PC-9 (cell line): ENCODE results near the gene PTPN14. TPM values are rescaled to one million over a fixed set of nuclear protein-coding genes. Genes with fewer than 3 reads are reported as not detected.

ENCODE experiments used
- BruUV-seq: library from RNA; stranded (reverse); fragments of 400-500 nt; replicated peaks from 2 replicates; lab custom pipeline; 2021; lab: Mats Ljungman, UMichigan
- CTCF ChIA-PET: fragments of 300-600 bp; sonication (Branson Sonifier 250); formaldehyde crosslinking; loops from one replicate; lab custom pipeline; 2022; ENCODE audit warnings: antibody characterized with exemption; lab: Charles Lee
- POLR2A ChIA-PET: fragments of 300-600 bp; sonication (Branson Sonifier 250); formaldehyde crosslinking; loops from one replicate; lab custom pipeline; 2022; ENCODE audit warnings: antibody characterized with exemption; ENCODE audit not compliant: unreplicated experiment; lab: Charles Lee
- DNase-seq, 2 experiments: peaks; one replicate each; pipeline versions ENCODE4 v3.0.0 to v3.0.0-alpha.2; 2015 to 2022; ENCODE audit warnings: mixed read lengths in 1 of 2
- H2AFZ ChIP-seq: fragments of 200-600 bp; sonication (generic); 2 replicates; pipeline ENCODE4 v1.8.1; 2017; ENCODE audit warnings: antibody characterized with exemption
- H3F3A ChIP-seq: fragments of 200-600 bp; sonication (generic); 2 replicates; pipeline ENCODE4 v1.8.1; 2017; ENCODE audit warnings: antibody characterized with exemption, mild to moderate bottlenecking, low read depth; ENCODE audit not compliant: insufficient read depth
- H3K27ac ChIP-seq: fragments of 200-600 bp; sonication (generic); 2 replicates; pipeline ENCODE4 v1.6.1; 2016; ENCODE audit warnings: mixed run types
- H3K27me3 ChIP-seq: fragments of 200-600 bp; sonication (generic); 2 replicates; pipeline ENCODE4 v1.6.1; 2016; ENCODE audit warnings: low read depth, mixed run types; ENCODE audit not compliant: insufficient read depth
- H3K36me3 ChIP-seq: fragments of 200-600 bp; sonication (generic); 2 replicates; pipeline ENCODE4 v1.6.1; 2016; ENCODE audit warnings: low read depth, mixed run types
- H3K4me1 ChIP-seq: fragments of 200-600 bp; sonication (generic); replicated peaks from 2 replicates; pipeline ENCODE4 v1.6.1; 2016; ENCODE audit warnings: mixed run types; ENCODE audit not compliant: insufficient read depth
- H3K4me2 ChIP-seq: fragments of 200-600 bp; sonication (generic); 2 replicates; pipeline ENCODE4 v1.6.1; 2017; ENCODE audit warnings: mixed run types
- H3K4me3 ChIP-seq: fragments of 200-600 bp; sonication (generic); 2 replicates; pipeline ENCODE4 v1.6.1; 2016; ENCODE audit warnings: mixed run types
- H3K79me2 ChIP-seq: fragments of 200-600 bp; sonication (generic); 2 replicates; pipeline ENCODE4 v1.6.1; 2017; ENCODE audit warnings: low read depth, mixed run types
- H3K9me2 ChIP-seq: fragments of 200-600 bp; sonication (generic); 2 replicates; pipeline ENCODE4 v1.8.1; 2017; ENCODE audit warnings: mild to moderate bottlenecking; ENCODE audit not compliant: insufficient read depth
- H3K9me3 ChIP-seq: fragments of 200-600 bp; sonication (generic); 2 replicates; pipeline ENCODE4 v1.8.1; 2016; ENCODE audit warnings: low read depth; ENCODE audit not compliant: insufficient read depth
- H4K20me1 ChIP-seq: fragments of 200-600 bp; sonication (generic); 2 replicates; pipeline ENCODE4 v1.8.1; 2017; ENCODE audit not compliant: insufficient read depth
- CTCF ChIP-seq: fragments of 200-600 bp; sonication (generic); conservative IDR thresholded peaks from 2 replicates; pipeline ENCODE4 v1.6.1; 2017; ENCODE audit warnings: mixed run types, antibody characterized with exemption, mild to moderate bottlenecking, moderate library complexity
- EZH2 ChIP-seq: fragments of 200-600 bp; sonication (generic); IDR thresholded peaks from 2 replicates; pipeline ENCODE4 v1.8.0; 2017; ENCODE audit warnings: antibody characterized with exemption, low read depth
- intact Hi-C: fragments of 100-400 bp; cut with micrococcal nuclease; formaldehyde crosslinking; loops from one replicate; pipeline ENCODE4 v1.10.0; 2022; ENCODE audit not compliant: unreplicated experiment
- total RNA-seq: library from RNA; stranded (reverse); gene quantifications from 2 replicates; pipeline ENCODE4 v1.2.3, GENCODE V29; 2021

PTPN14 gene
- total RNA-seq, 1 experiment from 2014 or later = 78.9 TPM

- intact Hi-C loops = loop anchor here (5.0 kb wide), 1 partner anchor 1294 kb away; the partner anchor contains the start of gene ANGEL2
- Histone ChIP-seq H3K27me3 (no peaks in the 10 kb centered on the region), H3K79me2 (no peaks in the 10 kb centered on the region), H3K9me2 (no peaks in the 10 kb centered on the region), H3K27ac (no peak overlapping the region), H4K20me1 (no peaks in the 10 kb centered on the region), H3K4me1 (no peaks in the 10 kb centered on the region), H3F3A (no peaks in the 10 kb centered on the region), H3K4me3 (no peak overlapping the region), H3K9me3 (no peaks in the 10 kb centered on the region), H3K36me3 (no peaks in the 10 kb centered on the region), H2AFZ (no peak overlapping the region), H3K4me2 (no peak overlapping the region)
- TF ChIP-seq CTCF (no peak), EZH2 (no peak)
- ChIA-PET POLR2A (no interaction called here), CTCF (no interaction called here)
- no peak for DNase-seq
- no TSS peak for BruUV-seq
Measured at GRCh38 chr1:214310777-214311690, 240.4 kb downstream of the PTPN14 start.

GRCh38 chr1:214310010-214310409 is 241.4 kb downstream of the PTPN14 start:
- no peak for DNase-seq
- H3K79me2 ChIP-seq = no peaks in the 10 kb centered on the region
- no peaks in the 10 kb centered on the region for H3K27me3 ChIP-seq
- ChIA-PET CTCF (no interaction called here), POLR2A (no interaction called here)
- H3K27ac ChIP-seq = no peak overlapping the region
- no peak overlapping the region for H2AFZ ChIP-seq
- H3K4me2 ChIP-seq = no peak overlapping the region
- H4K20me1 ChIP-seq = no peaks in the 10 kb centered on the region; the same call in 1 of the 2 replicates
- no peak for TF ChIP-seq CTCF
- no peak for TF ChIP-seq EZH2
- no peaks in the 10 kb centered on the region for H3F3A ChIP-seq
- no peak overlapping the region for H3K4me3 ChIP-seq
- H3K36me3 ChIP-seq = no peaks in the 10 kb centered on the region
- H3K9me2 ChIP-seq = no peaks in the 10 kb centered on the region
- intact Hi-C loops = loop anchor here (5.0 kb wide), 1 partner anchor 1293 kb away; the partner anchor contains the start of gene ANGEL2
- BruUV-seq = no TSS peak
- H3K9me3 ChIP-seq = no peaks in the 10 kb centered on the region
- H3K4me1 ChIP-seq = no peaks in the 10 kb centered on the region

GRCh38 chr1:214306269-214306668 is 245.1 kb downstream of the PTPN14 start:
- Histone ChIP-seq H3K9me3 (no peaks in the 10 kb centered on the region), H3K4me3 (no peak overlapping the region), H2AFZ (no peak overlapping the region), H3K4me2 (no peak overlapping the region), H3K36me3 (no peaks in the 10 kb centered on the region), H3K9me2 (no peaks in the 10 kb centered on the region), H3F3A (no peaks in the 10 kb centered on the region), H3K27me3 (no peaks in the 10 kb centered on the region), H3K27ac (no peak overlapping the region), H4K20me1 (no peaks in the 10 kb centered on the region; the same call in 1 of the 2 replicates), H3K79me2 (no peaks in the 10 kb centered on the region), H3K4me1 (no peaks in the 10 kb centered on the region)
- no peak for TF ChIP-seq EZH2
- no peak for TF ChIP-seq CTCF
- DNase-seq = no peak
- intact Hi-C loops = no loop called here
- POLR2A ChIA-PET = no interaction called here
- no TSS peak for BruUV-seq
- CTCF ChIA-PET = no interaction called here
